Gastrocnemius medialis (tissue), 4 donors: ENCODE measurements around the gene TBC1D5. TPM values are rescaled to one million over a fixed set of nuclear protein-coding genes. Genes with fewer than 3 reads are reported as not detected.

Source experiments
- ATAC-seq, 2 donors: fragments of 150-250 bp; one replicate each; pipeline ENCODE4 v1.9.1; 2016
- DNase-seq, 2 donors: peaks; one replicate each; pipeline ENCODE4 v3.0.0-alpha.2; 2019
- H3K27ac ChIP-seq, 4 donors: fragments of 200-600 bp; sonication (generic); 1 replicate in 1 of 4; 2 replicates in 3 of 4; pipeline ENCODE4 v1.5.1; 2016 to 2018; ENCODE audit warnings: mild to moderate bottlenecking in 2 of 4, moderate library complexity in 1 of 4
- H3K27me3 ChIP-seq, 3 donors: fragments of 200-600 bp; sonication (generic) in 2 of 3; 1 replicate in 1 of 3; 2 replicates in 2 of 3; pipeline versions ENCODE4 v1.5.1 to v1.6.0; 2016 to 2019; ENCODE audit warnings: mild to moderate bottlenecking in 1 of 3, moderate library complexity in 1 of 3
- H3K36me3 ChIP-seq, 2 donors: fragments of 200-600 bp; sonication (generic) in 1 of 2; one replicate each; pipeline ENCODE4 v1.5.1; 2017 to 2018
- H3K4me1 ChIP-seq, 2 donors: fragments of 200-600 bp; sonication (generic) in 1 of 2; one replicate each; pipeline ENCODE4 v1.5.1; 2016 to 2017; ENCODE audit warnings: mild to moderate bottlenecking in 2 of 2
- H3K4me3 ChIP-seq, 4 donors: fragments of 200-600 bp; sonication (generic) in 3 of 4; 1 replicate in 1 of 4; 2 replicates in 3 of 4; pipeline ENCODE4 v1.5.1; 2016 to 2019; ENCODE audit warnings: mild to moderate bottlenecking in 2 of 4
- H3K9me3 ChIP-seq, 3 donors: fragments of 200-600 bp; sonication (generic) in 2 of 3; 1 replicate in 1 of 3; 2 replicates in 2 of 3; pipeline ENCODE4 v1.5.1; 2016 to 2019
- POLR2A ChIP-seq, 2 donors: fragments of 450-650 bp; IDR thresholded peaks; one replicate each; pipeline ENCODE4 v1.6.1; 2017; ENCODE audit warnings: antibody characterized with exemption in 2 of 2, mild to moderate bottlenecking in 2 of 2, moderate library complexity in 2 of 2
- in situ Hi-C, 4 donors: fragments of 200-750 bp; cut with MboI; loops; one replicate each; pipeline versions ENCODE4 v1.15.0 to v1.8.0; 2017; ENCODE audit warnings: low sequenced_read_pairs in 4 of 4
- intact Hi-C: fragments of 100-400 bp; cut with DNase I; formaldehyde crosslinking; loops from one replicate; pipeline ENCODE4 v1.15.1; 2023; ENCODE audit warnings: low total_unique reads
- total RNA-seq, 4 donors: library from RNA; depleted of rRNA; stranded (reverse); fragments of >200 nt; gene quantifications; one replicate each; pipeline versions ENCODE4 v1.1.0 to v1.2.3, GENCODE V29; 2016
- TF ChIP-seq, protein P1 (sequence below), 5 experiments: fragments of 450-650 bp in 3 of 5; fragments of 200-600 bp in 2 of 5; sonication (generic) in 2 of 5; IDR thresholded peaks in 4 of 5; conservative IDR thresholded peaks in 1 of 5; 1 replicate in 4 of 5; 2 replicates in 1 of 5; pipeline ENCODE4 v1.5.1; 2016 to 2019; ENCODE audit warnings: antibody characterized with exemption in 5 of 5, mild to moderate bottlenecking in 3 of 5, moderate library complexity in 3 of 5

Gene TBC1D5
- total RNA-seq, 4 donors from 2014 or later = 20.3 to 34.4 (median 27.1) TPM

DNA sequence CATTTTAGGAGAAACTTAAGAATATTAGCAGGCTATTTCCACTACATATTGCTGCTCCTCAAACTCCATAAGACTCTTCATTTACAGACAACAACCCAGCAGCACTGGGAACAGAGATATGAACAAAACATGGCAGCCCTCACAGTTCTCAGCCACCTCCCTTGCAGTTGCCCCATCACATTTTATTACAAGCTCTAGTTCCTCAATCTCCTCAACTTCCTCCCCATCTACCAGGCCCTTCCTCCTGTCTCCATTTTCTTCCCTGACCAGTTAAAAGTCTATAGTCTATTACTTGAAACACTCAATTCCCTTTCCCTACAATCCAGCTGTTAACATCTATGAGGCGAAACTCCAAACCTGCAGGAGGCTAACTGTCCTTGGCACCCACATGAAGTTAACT lies 412.5 kb downstream of the TBC1D5 start:
- TF ChIP-seq, protein P1, sequence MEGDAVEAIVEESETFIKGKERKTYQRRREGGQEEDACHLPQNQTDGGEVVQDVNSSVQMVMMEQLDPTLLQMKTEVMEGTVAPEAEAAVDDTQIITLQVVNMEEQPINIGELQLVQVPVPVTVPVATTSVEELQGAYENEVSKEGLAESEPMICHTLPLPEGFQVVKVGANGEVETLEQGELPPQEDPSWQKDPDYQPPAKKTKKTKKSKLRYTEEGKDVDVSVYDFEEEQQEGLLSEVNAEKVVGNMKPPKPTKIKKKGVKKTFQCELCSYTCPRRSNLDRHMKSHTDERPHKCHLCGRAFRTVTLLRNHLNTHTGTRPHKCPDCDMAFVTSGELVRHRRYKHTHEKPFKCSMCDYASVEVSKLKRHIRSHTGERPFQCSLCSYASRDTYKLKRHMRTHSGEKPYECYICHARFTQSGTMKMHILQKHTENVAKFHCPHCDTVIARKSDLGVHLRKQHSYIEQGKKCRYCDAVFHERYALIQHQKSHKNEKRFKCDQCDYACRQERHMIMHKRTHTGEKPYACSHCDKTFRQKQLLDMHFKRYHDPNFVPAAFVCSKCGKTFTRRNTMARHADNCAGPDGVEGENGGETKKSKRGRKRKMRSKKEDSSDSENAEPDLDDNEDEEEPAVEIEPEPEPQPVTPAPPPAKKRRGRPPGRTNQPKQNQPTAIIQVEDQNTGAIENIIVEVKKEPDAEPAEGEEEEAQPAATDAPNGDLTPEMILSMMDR (IDR thresholded peaks at IDR 0.05 in 4 of 5, conservative IDR thresholded peaks at IDR 0.05 in 1 of 5) = no peak
- no peak for TF ChIP-seq POLR2A (IDR thresholded peaks at IDR 0.05)
- ATAC-seq (no peak), DNase-seq (no peak)
- no peaks in the 10 kb centered on the region for H3K36me3 ChIP-seq
- in situ Hi-C loops = loop anchor here in 1 of 4 donors (25.0 kb wide), 1 partner anchor 107 kb away; no protein-coding TSS in a partner anchor
- intact Hi-C loops = no loop called here
- H3K9me3 ChIP-seq = no peaks in the 10 kb centered on the region
- H3K27ac ChIP-seq = no peak overlapping the region
- H3K4me3 ChIP-seq = no peak overlapping the region
- no peaks in the 10 kb centered on the region for H3K27me3 ChIP-seq
- no peaks in the 10 kb centered on the region for H3K4me1 ChIP-seq

GRCh38 chr3:17322106-17322793 lies 420.2 kb downstream of the TBC1D5 start:
- Histone ChIP-seq H3K27ac (no peak overlapping the region), H3K4me3 (no peak overlapping the region), H3K27me3 (no peaks in the 10 kb centered on the region), H3K9me3 (no peaks in the 10 kb centered on the region), H3K36me3 (no peaks in the 10 kb centered on the region), H3K4me1 (no peaks in the 10 kb centered on the region)
- intact Hi-C loops (no loop called here), in situ Hi-C loops (no loop called here)
- ATAC-seq = no peak
- TF ChIP-seq, protein P1 (IDR thresholded peaks at IDR 0.05 in 4 of 5, conservative IDR thresholded peaks at IDR 0.05 in 1 of 5) = no peak
- no peak for TF ChIP-seq POLR2A (IDR thresholded peaks at IDR 0.05)
- no peak for DNase-seq

DNA sequence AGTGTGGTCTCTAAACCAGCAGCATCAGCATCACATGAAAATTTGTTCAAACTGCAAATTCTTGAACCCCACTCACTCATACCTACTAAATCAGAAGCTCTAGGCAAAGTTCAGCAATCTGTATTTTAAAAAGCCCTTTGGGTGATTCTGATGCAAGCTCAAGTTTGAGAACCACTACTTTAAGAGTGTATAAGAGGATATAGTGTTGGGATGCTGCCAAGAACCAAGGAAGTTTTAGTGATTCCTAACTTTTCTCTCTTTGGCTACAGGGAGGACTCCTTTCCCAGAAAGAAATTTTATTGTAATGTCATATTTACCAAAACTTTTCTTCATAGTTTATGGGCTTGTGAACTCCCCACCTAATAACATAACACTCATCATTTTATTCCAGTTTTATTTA lies 422.2 kb downstream of the TBC1D5 start:
- no peaks in the 10 kb centered on the region for H3K4me1 ChIP-seq
- DNase-seq (no peak), ATAC-seq (no peak)
- intact Hi-C loops = no loop called here
- H3K9me3 ChIP-seq = no peaks in the 10 kb centered on the region
- in situ Hi-C loops = no loop called here
- H3K36me3 ChIP-seq = no peaks in the 10 kb centered on the region
- no peak overlapping the region for H3K4me3 ChIP-seq
- H3K27ac ChIP-seq = no peak overlapping the region
- TF ChIP-seq, protein P1 (IDR thresholded peaks at IDR 0.05 in 4 of 5, conservative IDR thresholded peaks at IDR 0.05 in 1 of 5) = no peak
- TF ChIP-seq POLR2A (IDR thresholded peaks at IDR 0.05) = no peak
- no peaks in the 10 kb centered on the region for H3K27me3 ChIP-seq

GRCh38 chr3:17315897-17316296 lies 426.5 kb downstream of the TBC1D5 start:
- Histone ChIP-seq H3K27me3 (no peaks in the 10 kb centered on the region), H3K4me3 (no peak overlapping the region), H3K36me3 (no peaks in the 10 kb centered on the region), H3K4me1 (peaks cover 0 to 18% of the 10 kb centered on the region in 2 donors), H3K27ac (no peak overlapping the region), H3K9me3 (no peaks in the 10 kb centered on the region)
- ATAC-seq (no peak), DNase-seq (no peak)
- in situ Hi-C loops = no loop called here
- no peak for TF ChIP-seq POLR2A (IDR thresholded peaks at IDR 0.05)
- TF ChIP-seq, protein P1 (IDR thresholded peaks at IDR 0.05 in 4 of 5, conservative IDR thresholded peaks at IDR 0.05 in 1 of 5) = no peak
- intact Hi-C loops = no loop called here

DNA sequence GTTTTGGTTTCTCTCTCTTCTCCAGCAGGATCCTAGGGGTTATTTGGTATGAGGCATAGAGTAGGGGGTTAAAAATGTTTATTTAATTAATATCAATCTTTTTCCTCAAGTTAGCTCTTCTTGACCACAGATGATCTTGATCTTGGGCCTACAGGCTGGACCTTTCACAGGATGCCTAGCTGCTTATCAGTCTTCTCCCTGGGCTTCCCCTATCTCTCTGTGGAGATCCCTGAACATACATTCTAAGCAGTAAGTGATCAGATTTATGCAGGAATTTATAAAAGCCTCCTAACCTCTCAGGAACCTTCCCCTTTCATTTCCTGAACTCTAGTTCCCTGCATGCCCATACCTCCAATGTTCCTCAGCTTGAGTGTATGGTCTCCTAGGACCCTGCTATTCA lies 428.3 kb downstream of the TBC1D5 start:
- TF ChIP-seq, protein P1 (IDR thresholded peaks at IDR 0.05 in 4 of 5, conservative IDR thresholded peaks at IDR 0.05 in 1 of 5) = no peak
- TF ChIP-seq POLR2A (IDR thresholded peaks at IDR 0.05) = no peak
- Histone ChIP-seq H3K27ac (no peak overlapping the region), H3K4me1 (peaks cover 0 to 18% of the 10 kb centered on the region in 2 donors), H3K36me3 (no peaks in the 10 kb centered on the region), H3K4me3 (no peak overlapping the region), H3K27me3 (no peaks in the 10 kb centered on the region), H3K9me3 (no peaks in the 10 kb centered on the region)
- intact Hi-C loops (no loop called here), in situ Hi-C loops (no loop called here)
- ATAC-seq = no peak
- DNase-seq = no peak
